Right lobe of liver (tissue), 6 donors: ENCODE data around the gene PLCXD3. TPM values are rescaled to one million over a fixed set of nuclear protein-coding genes. Genes with fewer than 3 reads are reported as not detected.

Experiments used
- ATAC-seq, 4 donors: fragments of 200-7000 bp; cut with Tn5 transposase; one replicate each; pipeline ENCODE4 v1.9.1; 2020; ENCODE audit warnings: mild to moderate bottlenecking in 4 of 4, moderate library complexity in 4 of 4
- DNase-seq, 3 donors: peaks; one replicate each; pipeline ENCODE4 v3.0.0-alpha.2; 2020
- H3K27ac ChIP-seq, 3 donors: fragments of 200-600 bp; one replicate each; pipeline ENCODE4 v1.8.0; 2022
- H3K27me3 ChIP-seq, 2 donors: fragments of 200-600 bp; one replicate each; pipeline ENCODE4 v1.8.0; 2022
- H3K36me3 ChIP-seq, 4 donors: fragments of 200-600 bp; sonication (generic) in 1 of 4; one replicate each; pipeline versions ENCODE4 v1.5.1 to v1.8.0; 2017 to 2022; ENCODE audit warnings: control low read depth in 1 of 4
- H3K4me1 ChIP-seq, 4 donors: fragments of 200-600 bp; sonication (generic) in 1 of 4; one replicate each; pipeline versions ENCODE4 v1.5.1 to v1.8.0; 2017 to 2022; ENCODE audit warnings: control low read depth in 1 of 4
- H3K4me3 ChIP-seq, 3 donors: fragments of 200-600 bp; one replicate each; pipeline ENCODE4 v1.8.0; 2022
- H3K9me3 ChIP-seq, 4 donors: fragments of 200-600 bp; sonication (generic) in 1 of 4; one replicate each; pipeline versions ENCODE4 v1.5.1 to v1.8.0; 2017 to 2022; ENCODE audit warnings: control low read depth in 1 of 4
- CTCF ChIP-seq, 4 donors: fragments of 200-600 bp in 3 of 4; fragments of 450-650 bp in 1 of 4; IDR thresholded peaks; one replicate each; pipeline versions ENCODE4 v1.5.1 to v1.8.0; 2016 to 2022; ENCODE audit warnings: antibody characterized with exemption in 4 of 4, mild to moderate bottlenecking in 2 of 4
- POLR2A ChIP-seq: fragments of 450-650 bp; IDR thresholded peaks from one replicate; pipeline ENCODE4 v1.6.1; 2017; ENCODE audit warnings: antibody characterized with exemption, mild to moderate bottlenecking
- WGBS: methylation state at CpG from one replicate; pipeline ENCODE4 v1.1.6; 2018; ENCODE audit warnings: low coverage, low lambda C conversion rate; ENCODE audit not compliant: insufficient coverage; ENCODE audit errors: missing lambda C conversion rate; 5-methylcytosine and 5-hydroxymethylcytosine counted together
- intact Hi-C, 2 donors: fragments of 100-400 bp; cut with DNase I; formaldehyde crosslinking; loops; one replicate each; pipeline versions ENCODE4 v1.11.2 to v1.14.1; 2022
- total RNA-seq, 6 experiments: library from RNA; depleted of rRNA in 2 of 6; stranded (reverse); fragments of >200 nt in 2 of 6; fragmentation: NEBNext Ultra II Directional in 3 of 6; extraction: Animal tissue kit (Norgen Biotek cat#: 25700) in 3 of 6; gene quantifications; one replicate each; pipeline versions ENCODE4 v1.1.0 to v1.2.4, GENCODE V29; 2016 to 2023
- donor health status: DM: no; HTN: yes; CAD: no.
- donor health status: DM: no; HTN: no; CAD: no.
- donor health status: DM: no; HTN: no; CAD: no.
- donor health status: DM: no; HTN: yes; CAD: no.
- donor health status: DM: no; HTN: yes; CAD: no.

Gene PLCXD3
- total RNA-seq, 6 experiments from 2014 or later = 0.27 to 3.5 (median 1.1) TPM

DNA sequence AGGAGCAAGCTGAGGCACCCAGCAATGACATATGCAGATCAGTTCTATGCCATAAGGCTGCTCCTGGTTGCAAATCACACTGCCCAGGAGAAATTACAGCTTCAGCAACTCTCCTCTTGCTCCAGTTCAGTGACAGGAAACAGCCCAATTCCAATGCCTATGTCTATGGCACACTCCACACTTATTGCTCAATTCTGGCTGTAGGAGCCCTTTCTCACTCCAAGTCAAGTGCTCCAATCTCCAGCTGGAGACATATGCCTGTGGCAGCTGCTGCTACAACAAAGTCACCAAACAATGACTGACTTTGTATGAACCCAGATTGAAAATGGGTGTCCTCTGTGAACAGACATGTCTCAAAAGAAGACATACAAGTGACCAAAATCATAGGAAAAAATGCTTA is 31.8 kb upstream of the PLCXD3 start:
- DNase-seq (no peak), ATAC-seq (no peak)
- no peaks in the 10 kb centered on the region for H3K4me1 ChIP-seq
- H3K36me3 ChIP-seq = no peaks in the 10 kb centered on the region
- no peak overlapping the region for H3K4me3 ChIP-seq
- no peaks in the 10 kb centered on the region for H3K9me3 ChIP-seq
- TF ChIP-seq POLR2A = no peak
- TF ChIP-seq CTCF (IDR thresholded peaks at IDR 0.05) = no peak
- intact Hi-C loops = no loop called here
- no peak overlapping the region for H3K27ac ChIP-seq
- H3K27me3 ChIP-seq = no peaks in the 10 kb centered on the region

DNA sequence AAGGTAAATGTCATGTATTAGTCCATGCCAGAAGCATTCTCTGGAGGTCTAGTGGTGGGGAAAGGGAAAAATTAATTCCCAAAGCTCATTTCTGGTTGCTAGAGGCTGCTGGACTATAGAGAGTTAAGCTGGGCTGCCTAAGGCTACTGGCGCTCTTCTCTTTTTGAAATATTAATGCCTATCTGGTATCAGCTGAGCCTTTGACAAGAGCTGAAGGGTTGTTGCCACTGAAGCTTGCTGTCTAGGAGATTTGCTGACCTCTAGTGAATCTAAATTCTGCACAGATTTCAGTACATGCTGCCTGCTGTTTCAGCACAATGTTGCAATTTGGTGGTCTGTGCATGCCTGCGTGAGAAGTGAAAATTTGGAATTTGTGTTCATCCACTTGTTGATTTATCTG is 29.1 kb upstream of the PLCXD3 start:
- Histone ChIP-seq H3K4me3 (no peak overlapping the region), H3K36me3 (no peaks in the 10 kb centered on the region), H3K4me1 (no peaks in the 10 kb centered on the region), H3K9me3 (no peaks in the 10 kb centered on the region), H3K27ac (no peak overlapping the region), H3K27me3 (no peaks in the 10 kb centered on the region)
- no peak for TF ChIP-seq POLR2A
- ATAC-seq (no peak), DNase-seq (no peak)
- intact Hi-C loops = no loop called here
- WGBS = 65% methylated on average over 2 of the region's 2 CpGs

DNA sequence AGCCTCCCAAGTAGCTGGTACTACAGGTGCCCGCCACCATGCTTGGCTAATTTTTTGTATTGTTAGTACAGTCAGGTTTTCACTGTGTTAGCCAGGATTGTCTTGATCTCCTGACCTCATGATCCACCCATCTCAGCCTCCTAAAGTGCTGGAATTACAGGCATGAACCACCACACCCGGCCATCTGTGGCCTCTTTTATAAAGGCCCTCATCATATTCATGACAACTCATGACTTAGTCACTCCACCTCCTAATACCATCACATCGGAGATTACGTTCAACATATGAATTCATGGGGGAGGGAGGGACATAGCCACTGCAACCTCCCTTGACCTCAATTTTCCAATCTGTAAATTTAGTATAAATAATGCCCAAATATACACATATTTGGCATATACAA is 27.2 kb upstream of the PLCXD3 start:
- no peak overlapping the region for H3K4me3 ChIP-seq
- WGBS = 80% methylated on average over 3 of the region's 4 CpGs
- H3K4me1 ChIP-seq = no peaks in the 10 kb centered on the region
- no peaks in the 10 kb centered on the region for H3K9me3 ChIP-seq
- no peak for DNase-seq
- no peak for ATAC-seq
- TF ChIP-seq CTCF (IDR thresholded peaks at IDR 0.05) (no peak), POLR2A (no peak)
- intact Hi-C loops = no loop called here
- no peaks in the 10 kb centered on the region for H3K27me3 ChIP-seq
- H3K27ac ChIP-seq = no peak overlapping the region
- no peaks in the 10 kb centered on the region for H3K36me3 ChIP-seq

DNA sequence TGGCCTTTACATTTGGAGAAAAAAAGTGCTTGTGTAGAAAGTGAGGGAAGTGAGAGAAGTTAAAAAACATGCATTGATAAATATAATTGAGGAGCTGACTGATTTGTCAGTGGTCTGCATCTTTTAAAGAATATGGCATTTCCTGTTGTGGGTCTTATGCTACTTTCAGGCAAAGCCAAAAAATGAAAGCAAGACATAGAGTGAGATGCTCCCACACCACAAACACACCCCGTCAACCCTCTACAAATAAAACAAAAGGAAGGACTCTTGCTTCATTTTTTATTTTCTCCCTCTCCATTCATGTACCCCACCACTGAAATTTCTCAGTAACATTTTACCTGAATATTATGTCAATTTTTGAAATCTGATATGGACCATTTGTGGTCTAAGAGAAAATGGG is 22.1 kb upstream of the PLCXD3 start:
- H3K4me3 ChIP-seq = no peak overlapping the region
- no peak overlapping the region for H3K27ac ChIP-seq
- ATAC-seq = no peak
- no peak for DNase-seq
- H3K4me1 ChIP-seq = no peaks in the 10 kb centered on the region
- intact Hi-C loops = no loop called here
- H3K9me3 ChIP-seq = no peaks in the 10 kb centered on the region
- 67% methylated on average over 1 of the region's 1 CpG for WGBS
- no peaks in the 10 kb centered on the region for H3K36me3 ChIP-seq
- no peak for TF ChIP-seq CTCF (IDR thresholded peaks at IDR 0.05)
- no peak for TF ChIP-seq POLR2A
- H3K27me3 ChIP-seq = no peaks in the 10 kb centered on the region

GRCh38 chr5:41527201-41527779 is 16.9 kb upstream of the PLCXD3 start:
- no peak overlapping the region for H3K4me3 ChIP-seq
- DNase-seq = no peak
- no peaks in the 10 kb centered on the region for H3K4me1 ChIP-seq
- no peak for TF ChIP-seq POLR2A
- no peak for TF ChIP-seq CTCF (IDR thresholded peaks at IDR 0.05)
- WGBS = 39% methylated on average over 5 of the region's 5 CpGs
- no peaks in the 10 kb centered on the region for H3K27me3 ChIP-seq
- intact Hi-C loops = no loop called here
- H3K27ac ChIP-seq = no peak overlapping the region
- H3K36me3 ChIP-seq = no peaks in the 10 kb centered on the region
- H3K9me3 ChIP-seq = no peaks in the 10 kb centered on the region
- ATAC-seq = no peak
